IPS-18a (cell line): ENCODE measurements around the gene TCAF1.
"Not testable (repeated sequence)": the region's sequence is repeated elsewhere in the genome, so short reads cannot be mapped to it uniquely, and the experiment has no call there.

Experiments
- H3K27ac ChIP-seq: one replicate; pipeline ENCODE4 v1.5.1; 2013; ENCODE audit warnings: low read length
- H3K27me3 ChIP-seq: one replicate; pipeline ENCODE4 v1.6.1; 2013; ENCODE audit warnings: mild to moderate bottlenecking, low read length; ENCODE audit not compliant: control insufficient read depth, insufficient read depth
- H3K36me3 ChIP-seq: one replicate; pipeline ENCODE4 v1.6.1; 2013; ENCODE audit warnings: low read depth, low read length; ENCODE audit not compliant: control insufficient read depth
- H3K4me1 ChIP-seq: one replicate; pipeline ENCODE4 v1.6.1; 2013; ENCODE audit warnings: low read depth, low read length; ENCODE audit not compliant: control insufficient read depth
- H3K4me3 ChIP-seq: one replicate; pipeline ENCODE4 v1.5.1; 2013; ENCODE audit warnings: low read length
- H3K9ac ChIP-seq: one replicate; pipeline ENCODE4 v1.6.1; 2013; ENCODE audit warnings: mild to moderate bottlenecking, low read length, moderate library complexity
- H3K9me3 ChIP-seq: one replicate; pipeline ENCODE4 v1.6.1; 2013; ENCODE audit warnings: low read depth, low read length; ENCODE audit not compliant: control insufficient read depth

The TCAF1 gene

GRCh38 chr7:143810639-143811038 lies 91.3 kb downstream of the TCAF1 start:
- H3K4me1 ChIP-seq, H3K9ac ChIP-seq, H3K4me3 ChIP-seq, H3K36me3 ChIP-seq, H3K27me3 ChIP-seq, H3K27ac ChIP-seq, H3K9me3 ChIP-seq: not testable (repeated sequence)

DNA sequence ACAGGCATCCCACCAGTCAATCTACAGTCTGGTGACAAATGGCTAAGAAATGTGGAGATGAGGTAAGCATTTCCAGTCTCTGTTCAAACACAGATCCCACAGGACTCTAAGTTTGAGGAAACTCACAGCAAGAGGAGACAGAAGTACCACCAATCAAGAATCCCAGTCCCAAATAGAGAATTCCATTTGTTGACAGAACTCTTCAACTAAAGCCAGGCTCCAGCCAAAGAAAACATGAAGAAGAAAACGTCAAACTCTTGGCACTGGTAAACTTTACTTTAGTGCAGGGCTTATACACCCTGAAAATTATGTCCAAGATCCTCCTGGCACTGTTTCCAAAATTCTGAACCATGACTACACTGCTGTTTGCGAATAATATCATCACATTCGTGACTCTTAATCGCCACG lies 95.3 kb downstream of the TCAF1 start:
- H3K9ac ChIP-seq, H3K36me3 ChIP-seq, H3K27ac ChIP-seq, H3K9me3 ChIP-seq, H3K4me3 ChIP-seq, H3K4me1 ChIP-seq, H3K27me3 ChIP-seq: not testable (repeated sequence)
